Hepatocyte (in vitro differentiated cells): ENCODE measurements around the gene COPRS. TPM values are rescaled to one million over a fixed set of nuclear protein-coding genes. Genes with fewer than 3 reads are reported as not detected.
"Not testable (repeated sequence)": the region's sequence is repeated elsewhere in the genome, so short reads cannot be mapped to it uniquely, and the experiment has no call there.

ENCODE experiments used
- DNase-seq: peaks from one replicate; pipeline ENCODE4 v3.0.0-alpha.2; 2016; ENCODE audit warnings: low spot score
- H2AFZ ChIP-seq: fragments of 200-600 bp; sonication (generic); 2 replicates; pipeline ENCODE4 v1.6.0; 2016; ENCODE audit warnings: antibody characterized with exemption, mild to moderate bottlenecking
- H3K27ac ChIP-seq: fragments of 200-600 bp; sonication (generic); 2 replicates; pipeline ENCODE4 v1.5.1; 2016; ENCODE audit warnings: mild to moderate bottlenecking
- H3K27me3 ChIP-seq: fragments of 200-600 bp; sonication (generic); 2 replicates; pipeline ENCODE4 v1.6.1; 2016
- H3K36me3 ChIP-seq: fragments of 200-600 bp; sonication (generic); replicated peaks from 2 replicates; pipeline ENCODE4 v1.5.1; 2016; ENCODE audit warnings: low read depth; ENCODE audit not compliant: insufficient read depth
- H3K4me1 ChIP-seq: fragments of 200-600 bp; sonication (generic); 2 replicates; pipeline ENCODE4 v1.5.1; 2016; ENCODE audit warnings: mild to moderate bottlenecking, moderate library complexity; ENCODE audit not compliant: insufficient read depth
- H3K4me2 ChIP-seq: fragments of 200-600 bp; sonication (generic); 2 replicates; pipeline ENCODE4 v1.6.0; 2016
- H3K4me3 ChIP-seq: fragments of 200-600 bp; sonication (generic); 2 replicates; pipeline ENCODE4 v1.5.1; 2016; ENCODE audit warnings: mild to moderate bottlenecking
- H3K79me2 ChIP-seq: fragments of 200-600 bp; sonication (generic); 2 replicates; pipeline ENCODE4 v1.6.0; 2017; ENCODE audit warnings: mild to moderate bottlenecking
- H3K9me2 ChIP-seq: fragments of 200-600 bp; sonication (generic); replicated peaks from 2 replicates; pipeline ENCODE4 v1.6.0; 2017; ENCODE audit warnings: mild to moderate bottlenecking; ENCODE audit not compliant: insufficient read depth
- H3K9me3 ChIP-seq: fragments of 200-600 bp; sonication (generic); 2 replicates; pipeline ENCODE4 v1.5.1; 2016; ENCODE audit warnings: low read depth, mild to moderate bottlenecking
- H4K20me1 ChIP-seq: fragments of 200-600 bp; sonication (generic); 2 replicates; pipeline ENCODE4 v1.6.0; 2016; ENCODE audit warnings: mild to moderate bottlenecking; ENCODE audit not compliant: insufficient read depth, poor library complexity, severe bottlenecking
- CTCF ChIP-seq: fragments of 200-600 bp; sonication (generic); IDR thresholded peaks from 2 replicates; pipeline ENCODE4 v1.5.1; 2016; ENCODE audit warnings: antibody characterized with exemption, mild to moderate bottlenecking; ENCODE audit not compliant: poor library complexity
- EZH2 ChIP-seq: fragments of 200-600 bp; sonication (generic); IDR thresholded peaks from 2 replicates; pipeline ENCODE4 v1.6.1; 2016; ENCODE audit warnings: antibody characterized with exemption, mild to moderate bottlenecking, borderline replicate concordance
- EZH2phosphoT487 ChIP-seq: fragments of 200-600 bp; sonication (generic); IDR thresholded peaks from one replicate; pipeline ENCODE4 v1.6.1; 2018; ENCODE audit warnings: antibody characterized with exemption, mild to moderate bottlenecking, low read depth, moderate library complexity; ENCODE audit not compliant: unreplicated experiment, severe bottlenecking
- WGBS: methylation state at CpG from one replicate; pipeline ENCODE4 v1.1.6; 2016; ENCODE audit warnings: low lambda C conversion rate; ENCODE audit errors: missing lambda C conversion rate; 5-methylcytosine and 5-hydroxymethylcytosine counted together
- polyA plus RNA-seq: library from polyadenylated mRNA; unstranded; fragments of >200 nt; fragmentation: Nextera tagmentation; extraction: Ambion mirVana; gene quantifications from 2 replicates; pipeline ENCODE4 v1.2.1, GENCODE V29; 2016
- total RNA-seq: library from RNA; depleted of rRNA; stranded (reverse); fragments of >200 nt; gene quantifications from 2 replicates; pipeline ENCODE4 v1.2.3, GENCODE V29; 2014

Gene COPRS
- total and polyA plus RNA-seq, 2 experiments from 2014 or later, result 54.3 to 74.7 TPM

GRCh38 chr17:31829649-31830048, 29.4 kb downstream of the COPRS start:
- Histone ChIP-seq H3K9me2 (no peaks in the 10 kb centered on the region), H3K79me2 (no peaks in the 10 kb centered on the region), H3K27ac (no peak overlapping the region), H3K4me3 (no peak overlapping the region), H3K9me3 (no peaks in the 10 kb centered on the region), H2AFZ (no peak overlapping the region), H3K4me1 (peaks cover 6% of the 10 kb centered on the region), H3K36me3 (no peaks in the 10 kb centered on the region), H3K4me2 (no peak overlapping the region), H3K27me3 (no peaks in the 10 kb centered on the region), H4K20me1 (no peaks in the 10 kb centered on the region)
- TF ChIP-seq EZH2phosphoT487 (no peak), EZH2 (no peak), CTCF (no peak)
- DNase-seq, result no peak
- WGBS, result 93% methylated on average over 3 of the region's 3 CpGs

GRCh38 chr17:31828955-31829354, 30.1 kb downstream of the COPRS start:
- not testable (repeated sequence) for DNase-seq, H3K4me3 ChIP-seq, H2AFZ ChIP-seq, H3K36me3 ChIP-seq, H3K27me3 ChIP-seq, H3K9me3 ChIP-seq, H3K4me2 ChIP-seq, H3K27ac ChIP-seq, H3K79me2 ChIP-seq, H3K4me1 ChIP-seq, H4K20me1 ChIP-seq, H3K9me2 ChIP-seq
- 98% methylated on average over 4 of the region's 4 CpGs for WGBS

DNA sequence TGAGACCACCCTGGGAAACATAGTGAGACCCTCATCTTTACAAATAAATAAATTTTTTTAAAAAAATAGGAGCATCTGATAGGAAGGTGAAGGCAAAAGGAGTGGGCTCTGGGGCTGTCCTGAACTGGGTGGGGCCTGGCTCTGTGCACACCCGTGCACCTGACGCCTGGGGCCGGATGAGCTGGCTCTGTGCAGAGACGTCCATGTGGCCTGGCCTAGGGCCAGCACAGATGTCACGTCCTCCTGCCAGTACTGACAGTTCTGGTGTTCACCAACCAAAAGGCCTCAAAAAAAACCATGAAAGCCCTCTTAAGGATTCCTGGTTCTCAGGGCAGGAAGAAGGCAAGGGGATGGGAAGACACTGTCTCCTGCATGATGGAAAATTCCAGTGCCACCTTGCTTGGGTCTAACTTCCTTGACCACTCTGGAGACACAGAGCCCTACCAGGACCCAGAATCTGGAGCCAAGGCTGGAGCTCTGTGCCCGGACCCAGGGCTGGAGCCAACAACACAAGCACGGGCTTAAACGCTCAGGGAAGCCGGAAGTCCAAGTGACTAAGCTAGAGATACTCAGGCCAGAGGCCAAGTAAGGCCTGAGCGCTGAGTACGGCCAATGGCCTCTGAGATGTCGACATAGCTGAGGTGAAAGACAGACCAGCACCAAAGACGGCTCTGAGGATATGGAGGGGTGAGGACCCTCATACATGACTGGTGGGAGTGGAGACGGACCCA, 32.9 kb downstream of the COPRS start:
- 75% methylated on average over 14 of the region's 14 CpGs for whole genome bisulfite sequencing
- H3K79me2 ChIP-seq, result no peaks in the 10 kb centered on the region
- no peaks in the 10 kb centered on the region for H3K4me1 ChIP-seq
- no peak overlapping the region for H3K27ac ChIP-seq
- H3K9me3 ChIP-seq, result no peaks in the 10 kb centered on the region
- no peak overlapping the region for H3K4me3 ChIP-seq
- H3K27me3 ChIP-seq, result no peaks in the 10 kb centered on the region
- H2AFZ ChIP-seq, result no peak overlapping the region
- TF ChIP-seq EZH2phosphoT487 (no peak), CTCF (no peak), EZH2 (no peak)
- DNase-seq, result peak; percentile 27
- H3K4me2 ChIP-seq, result no peak overlapping the region
- H3K9me2 ChIP-seq, result no peaks in the 10 kb centered on the region
- no peaks in the 10 kb centered on the region for H3K36me3 ChIP-seq
- no peaks in the 10 kb centered on the region for H4K20me1 ChIP-seq

GRCh38 chr17:31824766-31825360, 34.2 kb downstream of the COPRS start:
- Histone ChIP-seq H3K27ac (peak overlapping the region; percentile 20), H3K4me3 (no peak overlapping the region), H3K79me2 (no peaks in the 10 kb centered on the region), H2AFZ (no peak overlapping the region), H3K4me2 (no peak overlapping the region), H3K27me3 (no peaks in the 10 kb centered on the region), H3K4me1 (no peaks in the 10 kb centered on the region), H3K36me3 (no peaks in the 10 kb centered on the region), H3K9me3 (no peaks in the 10 kb centered on the region), H4K20me1 (no peaks in the 10 kb centered on the region), H3K9me2 (no peaks in the 10 kb centered on the region)
- WGBS, result 46% methylated on average over 7 of the region's 7 CpGs
- no peak for TF ChIP-seq EZH2
- peak; percentile 35 for TF ChIP-seq EZH2phosphoT487
- no peak for DNase-seq
